Stromal cell of bone marrow (primary cell): ENCODE data around the gene ATG7.
"Not testable (repeated sequence)": the region's sequence is repeated elsewhere in the genome, so short reads cannot be mapped to it uniquely, and the experiment has no call there.

Source experiments
- DNase-seq: peaks from one replicate; pipeline ENCODE4 v3.0.0-alpha.2; 2012; ENCODE audit warnings: low read depth

Gene ATG7

DNA sequence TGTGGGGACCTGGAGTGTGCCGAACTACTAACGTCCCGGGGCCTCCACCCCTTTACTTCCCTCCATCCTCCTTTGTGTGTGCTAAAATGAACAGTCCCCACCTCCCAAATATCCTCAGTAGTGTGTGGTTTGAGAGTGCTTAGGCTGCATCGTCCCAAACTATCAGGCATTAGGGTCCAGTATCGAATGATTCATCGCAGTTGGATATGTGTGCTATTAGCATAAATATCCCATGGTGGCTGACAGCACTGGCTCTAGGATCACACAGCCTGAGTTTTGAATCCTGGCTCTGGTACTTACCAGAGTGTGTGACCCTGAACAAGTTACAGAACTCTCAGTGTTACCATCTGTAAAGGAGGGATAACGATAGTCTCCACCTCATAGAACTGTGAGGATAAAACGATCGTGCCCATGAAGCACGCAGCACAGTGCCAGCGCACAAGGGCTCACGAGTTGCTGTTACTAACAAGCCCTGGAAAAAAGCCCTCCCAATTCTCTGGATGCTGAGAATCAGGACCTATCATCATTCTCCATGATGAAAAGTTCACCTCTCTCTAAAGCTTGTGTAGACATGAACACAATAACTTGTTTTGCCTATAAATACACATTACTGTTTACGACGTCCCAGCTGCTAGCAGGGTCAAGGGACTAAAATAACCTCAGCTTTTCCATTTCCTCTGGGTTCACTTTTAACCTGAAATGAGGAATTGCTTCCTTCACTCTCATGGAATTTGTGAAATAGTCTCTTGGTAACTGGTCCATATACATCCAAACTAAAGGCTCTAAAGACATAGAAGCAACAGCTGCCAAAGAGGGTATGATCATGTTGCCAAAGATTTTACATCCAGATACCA, 320.5 kb downstream of the ATG7 start:
- DNase-seq = no peak

DNA sequence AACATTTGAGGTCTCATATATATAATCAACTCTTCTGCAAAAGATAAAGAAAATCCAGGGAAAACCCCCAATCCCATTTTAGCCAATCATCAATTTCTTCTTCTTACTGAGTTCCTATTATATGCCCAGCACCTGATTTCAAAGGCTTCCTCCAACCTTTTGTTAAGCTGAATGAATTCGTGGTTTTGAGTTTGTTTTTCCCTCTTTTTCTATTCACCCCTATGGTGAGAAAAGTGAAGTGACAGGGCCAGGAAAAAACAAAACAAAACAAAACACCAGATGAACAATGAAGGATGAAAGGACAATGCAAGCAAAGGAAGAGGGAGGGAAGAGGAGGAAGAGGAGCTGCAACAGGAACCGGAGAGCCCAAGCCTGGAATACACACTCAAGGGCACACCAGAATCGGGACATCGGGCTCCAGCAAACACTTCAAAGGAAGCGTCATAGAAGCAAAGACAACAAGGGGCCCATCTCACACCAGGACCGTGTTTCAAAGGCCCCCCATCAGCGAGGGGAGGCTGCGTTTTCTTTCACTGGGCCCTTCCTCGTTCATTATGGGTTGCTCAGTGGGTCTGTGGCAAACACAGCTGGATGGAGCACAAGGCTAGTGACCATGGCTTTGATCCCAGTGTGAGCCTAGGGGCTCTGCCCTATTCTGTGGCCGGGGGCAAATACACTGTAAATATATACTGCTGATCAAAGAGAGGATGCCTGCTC, 321.3 kb downstream of the ATG7 start:
- DNase-seq = no peak

DNA sequence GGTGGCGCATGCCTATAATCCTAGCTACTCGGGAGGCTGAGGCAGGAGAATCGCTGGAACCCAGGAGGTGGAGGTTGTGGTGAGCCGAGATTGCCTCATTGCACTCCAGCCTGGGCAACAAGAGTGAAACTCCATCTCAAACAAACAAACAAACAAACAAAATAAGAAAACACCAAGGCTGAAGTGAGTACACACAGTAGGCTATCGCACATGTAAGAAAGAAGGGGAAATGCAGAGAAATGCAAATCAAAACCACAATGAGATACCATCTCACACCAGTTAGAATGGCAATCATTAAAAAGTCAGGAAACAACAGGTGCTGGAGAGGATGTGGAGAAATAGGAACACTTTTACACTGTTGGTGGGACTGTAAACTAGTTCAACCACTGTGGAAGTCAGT, 322.8 kb downstream of the ATG7 start:
- not testable (repeated sequence) for DNase-seq

DNA sequence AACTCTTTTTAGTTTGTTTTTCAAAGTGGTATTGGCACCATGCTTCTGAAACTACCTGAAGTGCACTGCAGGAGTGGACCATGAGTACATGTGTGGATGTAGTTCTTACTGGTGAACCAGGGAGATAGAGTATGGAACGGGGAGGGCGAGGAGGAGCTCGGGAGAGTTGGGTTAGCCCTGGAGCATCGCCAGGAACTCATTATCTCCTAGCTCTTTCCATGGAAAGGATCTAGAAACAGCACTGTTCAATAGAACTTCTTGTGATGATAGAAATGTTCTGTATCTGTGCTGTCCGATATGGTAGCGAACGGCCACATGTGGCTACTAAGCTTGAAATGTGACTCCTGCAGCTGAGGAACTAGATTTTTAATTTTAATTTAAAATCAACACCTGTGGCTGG, 324.2 kb downstream of the ATG7 start:
- DNase-seq = no peak

DNA sequence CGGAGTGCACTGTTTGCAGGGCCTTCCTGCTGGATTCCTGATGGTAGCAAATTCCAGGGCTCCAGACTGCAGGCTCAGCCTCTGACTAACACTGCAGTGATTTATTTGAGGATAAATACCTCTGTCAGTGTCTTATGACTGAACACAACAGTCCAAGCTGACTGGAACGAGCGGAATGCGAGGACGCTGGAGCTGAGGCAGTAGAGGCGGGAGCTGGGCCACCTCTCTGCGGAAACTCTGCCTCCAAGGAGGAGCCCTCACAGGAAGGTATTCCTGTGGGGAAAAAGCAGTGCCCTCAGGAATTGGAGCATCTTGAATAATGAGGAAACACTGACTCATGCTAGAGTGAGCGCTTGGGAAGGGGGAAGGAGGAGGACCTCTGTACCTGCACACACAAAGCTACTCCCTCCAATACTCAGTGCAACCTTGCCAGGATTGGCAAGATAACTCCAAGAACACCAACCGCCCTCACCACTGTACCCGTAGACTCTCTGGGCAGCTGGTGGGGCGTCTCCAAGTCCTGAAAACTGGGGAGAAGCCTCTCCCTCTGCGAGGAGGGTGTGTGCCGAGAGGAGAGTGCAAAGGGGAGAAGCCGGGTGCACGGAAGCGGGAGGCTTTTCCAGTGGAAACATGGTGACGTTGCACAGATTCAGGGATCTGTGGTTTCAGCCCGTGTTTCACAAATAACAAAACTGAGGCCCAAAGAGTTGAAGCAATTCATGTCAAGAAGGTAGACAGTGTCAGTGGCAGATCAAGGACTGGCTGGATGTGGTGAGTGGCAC, 328.5 kb downstream of the ATG7 start:
- DNase-seq = peak; percentile 95

DNA sequence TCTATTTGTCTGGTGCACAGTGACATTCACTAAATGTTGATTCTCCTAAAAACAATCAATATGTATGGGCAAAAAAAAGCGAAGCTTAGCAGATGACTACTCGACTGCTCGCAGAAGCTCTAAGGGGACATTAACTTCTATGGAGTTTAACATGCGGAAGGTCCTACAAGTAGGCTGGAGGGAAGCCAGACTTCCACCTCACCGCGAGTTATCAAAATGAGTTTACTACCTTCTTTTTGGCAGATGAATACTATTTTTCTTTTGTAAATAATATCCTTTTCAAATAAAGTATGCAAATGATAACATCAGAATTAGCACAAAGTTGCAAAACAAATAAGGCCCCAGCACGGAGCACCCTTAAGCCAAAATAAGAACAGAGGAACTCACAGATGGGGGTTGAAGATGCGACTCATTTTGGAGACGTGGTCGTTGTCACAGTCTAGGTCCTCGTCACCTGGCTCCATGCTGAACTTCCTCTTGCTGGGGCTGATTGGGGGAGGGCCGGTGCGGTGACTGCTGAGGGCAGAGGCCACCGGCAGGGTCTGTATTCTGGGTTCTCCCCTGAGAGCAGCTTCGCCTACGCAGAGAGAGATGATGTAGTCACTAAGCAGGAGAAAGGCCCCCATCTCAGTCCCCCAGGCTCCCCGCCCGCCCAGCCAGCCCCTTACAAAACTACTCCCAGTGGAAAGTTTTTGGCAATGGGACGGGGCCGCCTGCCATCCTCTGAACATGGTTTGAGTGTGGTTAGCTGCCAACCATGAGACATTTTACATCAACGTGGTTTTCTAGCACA, 329.4 kb downstream of the ATG7 start:
- peak; percentile 83 for DNase-seq

DNA sequence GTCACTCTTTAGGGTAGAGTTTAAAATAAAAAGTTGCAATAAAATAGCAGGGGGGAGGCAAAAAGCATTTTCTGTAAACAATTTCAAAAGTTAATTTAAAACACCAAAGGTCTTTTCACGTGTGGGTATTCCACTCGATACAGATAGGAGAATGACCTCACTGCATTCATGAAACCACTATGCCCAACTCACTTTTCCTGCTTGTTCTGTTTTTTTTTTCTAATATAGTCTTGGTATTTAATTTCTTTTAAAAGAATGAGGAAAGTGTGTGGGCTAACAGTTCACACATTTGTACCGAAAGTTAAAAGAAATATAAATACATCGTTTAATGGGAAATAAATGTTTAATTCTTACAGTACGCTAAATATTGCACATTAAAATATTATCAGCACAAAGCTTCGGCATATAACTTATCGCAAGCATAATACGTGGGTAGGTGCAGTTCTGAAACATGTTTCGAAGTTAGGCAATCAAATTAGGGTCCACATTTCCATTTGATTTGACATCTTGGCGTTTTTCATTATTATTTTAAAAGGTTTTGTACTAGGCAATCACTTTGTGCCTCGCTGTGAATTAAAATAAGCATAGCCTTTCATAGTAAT, 330.1 kb downstream of the ATG7 start:
- no peak for DNase-seq

DNA sequence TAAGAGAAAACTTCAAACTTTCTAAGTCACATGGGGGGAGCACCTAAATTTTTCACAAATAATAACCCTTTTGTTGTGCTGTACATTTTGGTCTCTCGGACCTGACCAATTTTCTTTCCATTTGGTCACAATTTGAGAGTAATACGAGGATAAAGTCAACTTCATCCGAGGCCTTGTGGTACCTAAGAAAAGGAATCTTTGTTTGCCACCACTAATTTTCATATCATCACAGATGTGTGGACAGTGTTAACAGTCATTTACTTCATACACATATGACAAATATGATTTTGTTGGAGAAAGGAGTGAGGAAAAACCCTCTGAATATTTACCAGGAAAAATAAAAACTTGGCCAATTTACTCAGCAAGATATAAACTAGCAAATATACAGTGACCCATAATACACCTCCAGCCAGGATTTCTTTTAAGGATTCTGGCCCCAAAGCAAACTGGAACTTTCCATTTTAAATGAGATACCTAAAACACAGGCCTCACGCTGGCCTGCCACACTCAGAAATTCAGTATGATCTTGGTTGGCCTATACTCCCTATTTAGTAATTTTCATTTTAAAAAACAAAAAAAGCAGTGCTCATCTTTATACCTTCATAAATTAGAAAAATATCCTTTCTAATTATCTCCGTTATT, 330.8 kb downstream of the ATG7 start:
- no peak for DNase-seq

DNA sequence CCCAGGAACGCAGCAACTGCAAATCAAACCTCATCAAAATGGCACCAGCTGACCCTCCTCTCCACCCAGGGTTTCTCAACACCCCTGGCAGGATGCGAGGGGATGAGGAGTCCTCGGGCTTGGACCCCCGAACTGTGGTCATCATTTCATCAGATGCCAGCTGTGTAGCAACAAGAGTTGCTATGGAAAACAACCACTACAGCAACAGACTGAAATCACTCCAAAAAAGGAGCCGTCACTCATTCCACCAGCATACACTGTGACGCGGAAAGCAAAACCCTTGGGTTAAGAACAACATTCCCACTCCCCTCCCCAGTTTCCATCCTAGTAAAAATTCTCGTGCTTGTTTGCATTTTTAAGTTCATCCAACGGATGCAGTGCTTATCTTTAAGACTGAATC, 331.4 kb downstream of the ATG7 start:
- peak; percentile 88 for DNase-seq

DNA sequence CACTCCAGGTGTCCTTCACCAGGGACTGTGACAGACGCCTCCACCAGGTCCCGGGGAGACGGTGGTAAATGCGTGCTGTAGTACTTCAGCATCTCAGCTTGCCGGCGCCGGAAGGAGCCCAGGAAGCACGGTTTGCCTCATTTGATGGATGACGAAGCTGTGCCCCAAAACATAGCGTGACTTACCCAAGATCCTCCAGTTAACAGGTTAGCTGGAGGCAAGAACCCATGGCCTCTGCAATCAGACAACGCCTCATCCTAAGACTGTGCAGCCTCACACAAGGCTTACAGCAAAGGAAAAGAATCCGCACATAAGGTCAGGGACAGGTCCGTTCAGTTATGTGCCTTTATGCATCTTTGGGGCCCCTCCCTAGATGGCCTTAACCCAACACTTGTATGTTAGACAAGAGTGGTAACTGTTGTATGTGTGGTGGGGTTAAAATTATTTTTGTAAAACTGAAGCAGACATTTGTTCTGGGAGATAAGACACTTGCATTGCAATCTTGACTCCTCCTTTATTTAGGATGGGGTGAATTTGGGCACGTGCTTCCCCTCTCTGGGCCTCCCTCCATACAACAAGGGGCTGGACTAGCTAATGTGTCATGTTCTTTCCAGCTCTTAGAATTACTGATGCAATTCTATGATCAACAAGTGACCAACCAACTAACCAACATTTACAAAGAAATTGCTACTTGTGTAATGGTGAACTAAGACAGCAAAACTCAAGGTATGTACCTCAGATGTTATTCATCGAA, 332.1 kb downstream of the ATG7 start:
- no peak for DNase-seq

DNA sequence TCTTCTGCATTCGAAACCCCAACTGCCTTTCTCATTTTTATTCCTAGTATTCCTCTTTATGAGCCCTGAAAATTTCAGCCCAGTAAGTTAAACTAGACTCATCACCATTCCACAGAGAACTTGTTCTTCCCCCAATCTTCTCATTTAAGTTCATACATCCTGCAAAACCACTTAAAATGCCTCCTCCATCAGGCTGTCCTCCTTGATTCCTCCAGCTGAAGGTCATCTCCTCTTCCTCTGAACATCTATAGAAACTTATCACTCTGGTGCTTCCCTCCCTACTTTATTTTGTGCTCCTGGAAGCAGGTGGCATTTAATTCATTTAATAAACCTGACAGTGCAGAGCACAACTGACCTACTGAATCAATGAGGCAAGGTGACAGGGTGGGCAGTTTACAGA, 333.2 kb downstream of the ATG7 start:
- no peak for DNase-seq

DNA sequence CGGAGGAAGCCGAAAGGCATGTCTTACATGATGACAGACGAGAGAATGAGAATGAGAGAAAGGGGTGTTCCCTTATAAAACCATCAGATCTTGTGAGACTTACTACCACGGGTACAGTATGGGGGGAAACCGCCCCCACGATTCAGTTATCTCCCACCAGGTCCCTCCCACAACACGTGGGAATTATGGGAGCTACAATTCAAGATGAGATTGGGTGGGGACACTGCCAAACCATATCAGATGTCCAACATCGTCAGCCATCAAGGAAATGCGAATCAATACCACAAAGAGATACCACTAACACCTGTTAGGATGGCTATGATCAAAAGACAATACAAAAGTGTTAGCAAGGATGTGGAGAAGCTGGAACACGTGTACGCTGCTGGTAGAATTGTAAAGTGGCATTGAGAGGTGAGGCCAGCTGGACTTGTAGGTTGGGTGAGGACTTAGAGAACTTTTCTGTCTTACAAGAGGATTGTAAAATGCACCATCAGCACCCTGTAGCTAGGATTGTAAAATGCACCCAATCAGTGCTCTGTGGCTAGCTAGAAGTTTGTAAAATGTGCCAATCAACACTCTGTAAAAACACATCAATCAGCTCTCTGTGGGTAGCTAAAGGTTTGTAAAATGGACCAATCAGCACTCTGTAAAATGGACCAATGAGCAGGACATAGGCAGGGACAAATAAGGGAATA, 334.0 kb downstream of the ATG7 start:
- no peak for DNase-seq

DNA sequence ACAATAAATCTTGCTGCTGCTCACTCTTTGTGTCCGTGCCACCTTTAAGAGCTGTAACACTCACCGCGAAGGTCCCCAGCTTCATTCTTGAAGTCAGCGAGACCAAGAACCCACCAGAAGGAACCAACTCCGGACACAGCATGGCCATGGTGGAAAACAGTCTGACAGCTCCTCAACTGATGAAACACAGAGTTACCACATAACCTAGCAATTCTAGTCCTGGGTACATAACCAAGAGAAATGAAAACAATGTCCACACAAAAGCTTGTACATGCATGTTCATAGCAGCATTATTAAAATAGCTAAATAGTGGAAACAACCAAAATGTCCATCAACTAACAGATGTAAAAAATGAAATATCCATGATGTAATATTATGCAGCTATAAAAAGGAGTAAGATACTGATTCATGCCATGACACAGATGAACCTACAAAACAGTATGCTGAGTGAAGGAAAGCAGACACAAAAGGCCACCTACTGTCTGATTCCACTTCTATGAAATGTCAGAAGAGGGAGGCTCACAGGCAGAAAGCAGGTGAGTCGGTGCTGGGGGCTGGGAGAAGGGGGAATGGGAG, 334.8 kb downstream of the ATG7 start:
- DNase-seq = no peak
